Stimulated activated CD4-positive, alpha-beta T cell treated with anti-CD3 and anti-CD28 coated beads, TNF-alpha, amount 100 ng/mL, for 1 hour (primary cell): ENCODE measurements around the gene TMEM82.

ENCODE experiments used
- DNase-seq, 3 donors: peaks; one replicate each; pipeline ENCODE4 v3.0.0-alpha.2; 2020; ENCODE audit warnings: low read depth in 3 of 3, low spot score in 1 of 3

Gene TMEM82

DNA sequence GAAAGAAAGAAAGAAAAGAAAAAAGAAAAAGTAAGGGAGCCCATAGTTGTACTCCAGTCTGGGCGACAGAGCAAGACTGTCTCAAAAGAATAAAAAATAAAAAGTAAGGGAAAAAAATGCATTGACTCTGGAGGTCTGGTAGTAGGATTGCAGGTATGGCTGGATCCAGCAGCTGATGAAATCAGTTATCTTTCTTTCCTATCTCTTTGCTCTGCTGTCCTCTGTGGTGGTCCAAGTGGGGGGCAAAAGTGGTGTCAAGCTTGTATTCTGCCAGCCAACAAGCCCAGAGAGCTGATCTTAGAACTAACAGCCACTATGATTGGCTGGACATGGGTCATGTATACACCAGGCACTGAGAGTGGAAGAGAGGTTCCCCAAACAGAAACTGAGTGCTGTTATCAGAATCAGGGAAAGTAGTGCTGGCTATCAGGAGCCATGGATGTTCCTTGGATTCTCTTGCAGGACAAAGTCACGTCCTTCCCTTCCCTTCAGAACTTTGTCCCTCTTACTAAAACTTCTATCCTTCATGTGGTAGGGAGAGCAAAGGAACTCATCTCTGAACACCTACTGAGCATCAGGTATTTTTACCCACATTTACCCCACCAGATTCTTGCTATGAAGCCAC lies 12.8 kb downstream of the TMEM82 start:
- no peak for DNase-seq

DNA sequence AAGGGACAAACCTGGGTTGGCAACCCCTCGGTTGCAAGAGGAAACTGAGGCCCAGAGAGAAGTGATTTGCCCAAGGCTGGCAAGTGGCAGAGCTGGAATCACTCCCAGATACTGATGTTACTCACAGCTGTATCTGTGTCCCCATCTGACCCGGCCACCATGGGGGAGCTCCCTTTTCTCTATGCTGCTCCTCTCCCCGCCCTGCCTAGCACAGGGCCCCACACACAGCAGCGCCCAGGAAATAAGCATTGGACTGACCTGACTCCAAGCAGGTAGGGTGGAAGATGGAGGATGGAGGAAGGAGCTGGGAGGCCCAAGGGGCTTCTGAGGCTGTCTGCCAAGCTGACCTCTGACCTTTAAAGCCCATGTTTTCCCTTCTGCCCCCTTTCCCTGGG lies 13.3 kb downstream of the TMEM82 start:
- DNase-seq = no peak

DNA sequence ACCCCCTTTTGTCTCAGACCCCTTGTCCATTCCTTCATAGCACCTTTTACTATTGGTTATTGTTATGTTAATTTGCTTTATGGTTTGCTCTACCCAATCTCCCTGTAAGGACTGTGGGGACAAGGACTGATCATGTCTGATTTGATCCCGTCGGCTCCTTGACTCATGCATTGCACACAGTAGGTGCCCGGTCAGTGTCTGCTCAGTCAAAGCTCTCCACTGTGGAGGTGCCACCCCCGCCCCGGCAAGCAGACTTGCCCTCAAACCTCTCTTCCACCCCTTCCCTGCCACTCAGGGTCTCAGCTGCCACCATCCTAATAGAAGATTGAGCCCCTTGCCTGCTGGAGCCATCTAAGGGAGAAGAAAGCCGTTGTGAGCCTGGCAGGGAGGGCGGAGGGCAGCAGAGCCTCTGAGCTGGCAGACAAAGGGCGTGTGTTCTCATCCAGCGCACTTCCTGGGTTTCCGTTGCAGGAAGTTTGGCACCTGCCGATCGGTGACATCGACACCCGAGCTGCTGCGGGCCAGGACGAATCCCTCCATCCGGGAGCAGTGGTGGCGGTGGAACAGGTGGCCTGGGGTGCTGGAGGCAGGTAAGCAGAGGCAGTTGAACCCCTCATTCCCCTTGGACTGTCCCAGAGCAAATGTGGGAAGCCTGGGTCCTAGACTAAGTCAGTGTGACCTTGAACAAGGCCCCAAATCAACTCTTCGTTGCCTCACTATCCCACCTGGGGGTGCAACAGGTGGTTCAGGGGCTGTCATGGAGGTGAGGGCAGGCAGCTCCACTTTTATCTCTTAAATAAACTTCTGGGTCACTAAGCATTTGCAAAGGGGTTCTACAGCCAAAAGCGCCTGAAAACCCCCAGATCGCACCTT lies 14.1 kb downstream of the TMEM82 start:
- no peak for DNase-seq

DNA sequence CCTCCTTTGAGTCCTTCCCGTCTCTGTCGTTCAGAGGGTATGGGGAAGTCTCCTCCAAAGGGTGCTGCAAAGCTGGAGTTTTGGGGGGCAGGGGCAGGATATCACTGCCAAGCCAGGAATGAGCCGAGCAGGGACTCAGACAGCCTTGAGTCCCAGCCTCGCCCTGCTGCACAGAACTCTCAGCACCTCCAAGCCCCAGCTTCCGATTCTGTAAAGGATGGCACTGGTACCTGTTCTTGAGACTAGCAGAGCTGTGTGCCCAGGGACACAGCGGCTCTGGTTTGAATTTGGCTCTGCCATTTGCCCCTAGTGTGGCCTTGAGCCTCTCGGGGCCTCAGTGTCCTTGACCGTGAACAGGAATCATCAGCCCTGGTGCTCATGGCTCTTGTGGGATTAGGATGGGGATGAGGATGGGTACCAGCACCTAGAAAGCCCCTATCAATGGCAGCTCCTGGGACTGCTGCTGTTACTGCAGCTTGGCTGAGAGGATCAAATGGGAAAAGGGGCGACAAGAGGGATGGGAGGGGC lies 14.8 kb downstream of the TMEM82 start:
- DNase-seq = no peak

DNA sequence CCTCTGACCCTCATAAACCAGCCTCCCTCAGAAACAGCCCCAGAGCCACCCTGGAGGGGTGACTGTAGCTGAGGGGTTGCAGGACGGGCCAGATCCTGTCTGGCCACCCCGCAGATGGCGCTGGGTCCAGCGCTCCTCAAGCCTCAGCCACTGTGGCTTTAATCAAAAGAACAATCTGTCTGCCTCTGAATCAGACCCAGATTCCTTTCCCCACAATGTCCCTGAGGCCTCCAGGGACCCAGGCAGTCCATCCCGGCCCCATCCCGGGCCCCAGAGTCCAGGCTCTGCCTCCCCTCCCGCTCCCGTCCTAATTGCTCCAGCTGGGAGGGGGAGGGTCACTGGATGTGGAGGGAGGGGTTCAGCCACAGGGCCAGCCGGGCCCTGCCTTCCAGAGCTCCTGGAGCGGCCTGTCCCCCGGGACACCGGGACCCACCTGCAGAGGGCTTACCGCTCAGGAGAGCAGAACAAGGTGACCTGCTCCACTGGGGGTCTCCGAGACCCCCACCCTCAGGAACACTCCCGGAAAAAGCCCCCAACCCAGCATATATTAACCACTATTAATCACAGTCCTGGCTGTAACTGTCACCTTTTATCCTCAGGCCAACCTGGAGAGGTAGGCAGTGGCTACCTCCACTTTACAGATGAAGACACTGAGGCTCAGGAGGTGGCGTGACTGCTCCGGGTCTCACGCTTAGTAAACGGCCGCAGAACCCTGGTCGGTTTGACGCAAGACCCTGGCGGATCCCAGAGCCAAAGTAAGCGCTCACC lies 15.5 kb downstream of the TMEM82 start:
- no peak for DNase-seq

DNA sequence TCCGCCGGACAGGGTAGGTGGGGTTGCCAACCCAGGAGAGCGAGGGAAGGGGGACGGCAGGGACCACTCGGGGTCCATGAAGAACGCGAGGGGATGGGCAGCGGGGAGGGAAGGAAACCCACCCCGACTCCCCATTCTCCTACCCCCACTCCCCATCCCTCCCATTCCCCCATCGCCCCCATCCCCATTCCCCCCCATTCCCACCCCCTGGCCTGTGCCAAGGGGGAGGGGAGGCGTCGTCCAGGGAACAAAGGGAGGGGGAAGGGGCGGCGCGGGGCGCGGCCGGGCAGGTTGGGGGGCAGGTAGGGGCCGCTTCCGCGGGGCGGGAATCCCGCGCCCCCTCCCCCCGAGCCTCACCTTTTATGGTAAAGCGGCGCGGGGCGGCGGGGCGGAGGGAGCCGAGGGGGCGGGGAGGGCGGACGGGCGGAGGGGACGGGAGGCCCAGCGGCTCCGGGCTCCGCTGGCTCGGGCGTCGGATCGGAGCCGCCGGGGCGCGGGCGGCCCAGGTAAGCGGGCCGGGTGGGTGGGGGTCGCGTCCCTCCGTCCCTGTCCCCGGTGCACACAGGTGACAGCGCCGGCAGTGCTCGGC lies 16.1 kb downstream of the TMEM82 start, which contains the start of gene FBLIM1:
FBLIM1 (plus strand) TSS at position 453 of the 589 bp plus-strand sequence. CDS start 6,189 bp downstream, outside the sequence.
- no peak for DNase-seq

DNA sequence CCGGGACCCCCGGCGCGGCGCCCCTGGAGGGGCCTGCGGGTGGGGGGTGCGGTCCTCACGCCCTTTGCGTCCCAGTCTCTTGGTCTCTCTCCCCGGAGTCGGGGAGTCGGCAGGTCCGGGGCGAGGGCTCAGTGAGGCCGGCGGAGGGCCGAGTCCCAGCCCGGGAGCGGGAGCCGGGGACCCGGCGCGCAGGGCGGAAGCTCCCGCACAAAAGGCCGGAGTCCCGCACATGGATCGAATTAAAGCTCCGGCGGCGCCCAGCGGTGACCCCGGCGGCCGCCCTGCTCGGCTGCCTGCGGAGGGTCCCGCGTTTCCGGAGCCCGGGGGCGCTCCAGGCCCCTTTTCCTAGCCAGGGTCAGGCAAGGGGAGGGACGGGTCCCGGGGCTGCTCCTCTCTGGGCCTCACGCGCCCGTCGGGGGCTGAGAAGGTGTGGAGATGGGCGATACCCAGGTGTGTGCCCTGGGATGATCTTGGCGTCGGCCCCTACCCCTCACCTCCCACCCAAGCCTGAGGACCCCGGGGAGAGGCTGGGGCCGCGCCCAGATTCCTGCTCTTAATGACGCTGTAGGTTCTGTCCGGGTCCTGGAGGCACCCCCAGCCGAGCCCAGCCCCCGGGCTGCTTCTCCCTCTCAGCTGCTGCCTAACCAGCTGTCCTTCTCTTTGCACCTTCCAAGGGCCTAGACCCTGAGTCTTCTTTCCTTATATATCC lies 16.8 kb downstream of the TMEM82 start:
- DNase-seq = no peak

DNA sequence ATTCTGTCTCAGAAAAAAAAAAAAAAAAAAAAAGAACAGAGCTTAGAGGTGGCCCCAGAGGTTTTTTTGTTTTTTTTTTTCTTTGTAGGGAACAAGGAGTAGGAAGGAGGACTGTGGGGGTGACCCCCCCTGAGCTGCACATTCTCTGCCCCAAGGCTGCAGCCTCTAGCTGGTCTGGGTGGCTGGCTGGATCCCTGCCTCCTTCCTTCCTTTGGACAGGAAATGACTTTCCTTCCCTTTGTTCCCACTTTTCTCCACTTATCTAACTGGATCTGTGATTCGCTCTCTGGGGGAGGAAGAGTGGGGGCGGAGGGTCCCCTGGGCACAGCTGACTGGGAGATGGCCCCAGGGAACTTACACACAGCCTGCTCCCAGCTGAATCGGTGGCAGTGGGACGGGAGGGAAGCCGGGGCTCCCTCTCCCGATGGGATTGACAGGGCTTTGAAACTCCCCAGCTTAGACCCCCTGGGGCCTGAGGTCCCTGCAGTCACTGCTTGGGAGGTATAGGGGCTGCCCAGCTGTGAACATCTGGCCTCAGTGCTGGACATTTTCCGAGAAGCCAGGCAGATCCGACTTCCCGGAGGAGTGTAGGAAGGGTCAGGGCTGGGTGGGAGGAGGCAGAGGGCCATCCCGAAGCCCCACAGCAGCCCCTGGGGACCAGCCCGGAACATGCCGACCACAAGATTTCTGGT lies 18.4 kb downstream of the TMEM82 start:
- DNase-seq = no peak

DNA sequence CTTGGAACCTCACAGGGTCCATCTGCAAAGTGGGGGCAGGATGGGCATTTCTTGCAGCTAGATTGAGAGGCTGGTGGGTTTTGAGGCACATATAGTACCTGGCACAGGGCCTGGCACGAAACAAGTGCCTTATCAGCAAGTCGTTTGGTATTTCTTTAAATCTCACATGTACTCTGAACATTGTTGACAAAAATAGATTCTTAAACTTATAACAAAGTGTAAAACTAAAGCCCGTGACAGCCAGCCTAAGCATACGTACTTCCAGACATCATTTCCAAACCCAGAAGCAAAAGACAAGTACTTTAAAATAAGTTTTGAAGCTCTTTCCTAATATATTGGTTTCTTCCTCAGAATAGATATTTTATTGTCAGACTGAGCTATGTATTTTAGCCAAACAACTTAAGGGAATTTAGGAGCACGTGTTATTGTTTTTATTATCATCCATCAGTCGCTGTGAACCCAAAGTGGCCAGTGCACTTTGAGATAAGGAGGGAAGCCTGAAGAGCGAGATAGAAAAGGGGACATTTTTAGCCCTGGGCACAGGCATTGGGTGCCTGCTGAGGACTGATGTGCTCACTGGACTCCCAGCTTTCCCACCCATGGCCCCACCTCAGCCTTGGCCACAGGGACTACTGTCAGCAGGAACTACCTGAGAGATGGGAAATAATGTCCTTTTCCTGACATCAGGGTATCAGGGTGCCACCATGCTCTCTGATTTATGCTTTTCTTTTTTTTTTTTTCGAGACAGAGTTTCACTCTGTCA lies 19.2 kb downstream of the TMEM82 start:
- no peak for DNase-seq

DNA sequence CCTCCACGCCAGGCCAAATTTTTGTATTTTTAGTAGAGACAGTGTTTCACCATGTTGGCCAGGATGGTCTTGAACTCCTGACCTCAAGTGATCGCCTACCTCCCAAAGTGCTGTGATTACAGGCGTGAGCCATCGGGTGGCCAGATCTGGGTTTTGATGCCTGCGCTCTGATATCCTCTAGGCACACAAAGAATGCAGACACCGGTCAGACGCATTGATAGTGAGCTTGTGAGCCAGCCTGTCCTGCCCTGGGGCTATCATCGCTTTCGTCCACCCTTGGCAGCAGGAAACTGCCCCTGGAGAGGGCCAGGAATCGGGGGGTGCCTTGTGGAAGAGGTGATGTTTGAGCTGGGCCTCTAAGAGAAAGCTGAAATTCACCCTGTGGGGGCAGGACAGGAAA lies 20.2 kb downstream of the TMEM82 start:
- DNase-seq = no peak

DNA sequence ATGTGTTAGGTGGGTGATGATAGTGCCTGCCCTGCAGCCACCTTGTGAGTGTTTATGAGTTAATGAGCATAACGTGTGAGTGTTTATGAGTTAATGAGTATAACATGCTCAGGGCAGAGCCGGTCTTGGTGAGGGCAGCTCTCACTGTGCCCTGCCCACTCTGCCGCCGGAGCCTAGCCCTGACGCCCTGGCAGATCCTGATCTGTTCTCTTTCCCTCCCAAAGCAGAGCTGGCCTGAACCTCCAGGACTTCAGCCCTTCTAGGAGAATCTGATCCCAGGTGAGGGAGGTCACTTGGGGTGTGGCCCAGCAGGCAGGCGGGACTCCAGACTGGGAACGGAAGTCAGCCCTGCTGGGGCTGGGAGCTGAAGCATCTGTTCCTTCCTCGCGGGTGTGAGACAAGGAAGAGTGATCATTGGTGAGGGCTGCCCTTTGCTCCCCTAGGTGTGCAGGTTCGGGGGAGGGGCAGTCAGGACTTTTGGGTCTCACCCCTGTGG lies 22.0 kb downstream of the TMEM82 start:
- DNase-seq = no peak

DNA sequence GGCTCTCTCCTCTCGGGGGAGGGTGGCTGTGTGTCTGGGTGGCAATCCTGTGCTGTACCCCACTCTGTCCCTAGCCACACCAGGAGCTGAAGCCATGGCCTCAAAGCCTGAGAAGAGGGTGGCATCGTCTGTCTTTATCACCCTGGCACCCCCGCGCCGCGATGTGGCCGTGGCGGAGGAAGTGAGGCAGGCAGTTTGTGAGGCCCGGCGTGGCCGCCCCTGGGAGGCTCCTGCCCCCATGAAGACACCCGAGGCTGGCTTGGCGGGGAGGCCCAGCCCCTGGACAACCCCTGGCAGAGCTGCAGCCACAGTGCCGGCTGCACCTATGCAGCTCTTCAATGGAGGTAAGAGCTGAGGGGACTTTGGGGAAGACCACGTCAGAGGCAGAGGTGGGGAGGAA lies 22.6 kb downstream of the TMEM82 start:
- DNase-seq = no peak

DNA sequence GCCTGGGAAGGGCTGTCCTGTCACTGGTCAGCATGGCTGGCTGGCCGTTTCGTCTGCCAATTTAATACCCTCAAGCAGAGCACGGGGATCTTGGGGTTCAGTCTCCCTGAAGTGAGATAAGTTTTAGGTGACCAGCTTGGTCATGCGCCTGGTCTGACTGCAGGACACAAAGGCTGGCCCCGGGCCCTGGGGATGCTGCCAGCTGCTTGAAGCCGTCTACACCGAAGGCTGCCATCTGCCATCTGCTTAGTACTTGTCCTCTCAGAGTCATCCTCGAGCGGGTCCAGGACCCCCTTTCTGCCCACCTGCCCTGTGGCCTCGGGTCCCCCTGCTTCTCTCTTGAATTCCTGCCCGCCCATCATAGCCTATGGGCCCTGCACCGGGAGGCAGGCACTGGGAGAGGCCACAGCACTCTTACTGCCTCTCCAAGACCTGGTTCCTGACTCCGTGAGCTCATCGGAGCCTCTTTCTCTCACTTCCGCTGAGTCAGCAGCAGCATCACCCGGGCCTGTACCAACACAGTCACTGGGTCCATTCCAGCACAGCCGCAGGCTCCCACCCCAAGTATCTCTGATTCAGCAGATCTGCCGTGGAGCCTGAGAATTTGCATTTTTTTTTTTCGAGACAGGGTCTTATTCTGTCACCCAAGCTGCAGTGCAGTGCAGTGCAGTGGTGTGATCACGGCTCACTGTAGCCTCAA lies 23.3 kb downstream of the TMEM82 start:
- DNase-seq = no peak

DNA sequence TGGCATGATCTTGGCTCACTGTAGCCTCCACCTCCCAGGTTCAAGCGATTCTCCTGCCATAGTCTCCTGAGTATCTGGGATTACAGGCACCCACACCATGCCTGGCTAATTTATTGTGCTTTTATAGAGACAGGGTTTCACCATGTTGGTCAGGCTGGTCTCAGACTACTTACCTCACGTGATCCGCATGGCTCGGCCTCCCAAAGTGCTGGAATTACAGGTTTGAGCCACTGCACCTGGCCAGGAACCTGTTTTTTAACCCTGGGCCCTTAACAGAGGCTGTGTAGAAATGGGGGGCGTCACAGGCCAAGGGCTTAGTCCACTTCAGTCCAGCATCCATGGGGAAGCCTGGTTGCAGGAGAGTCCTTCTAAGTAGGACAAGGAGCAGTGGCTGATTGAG lies 25.6 kb downstream of the TMEM82 start:
- no peak for DNase-seq

DNA sequence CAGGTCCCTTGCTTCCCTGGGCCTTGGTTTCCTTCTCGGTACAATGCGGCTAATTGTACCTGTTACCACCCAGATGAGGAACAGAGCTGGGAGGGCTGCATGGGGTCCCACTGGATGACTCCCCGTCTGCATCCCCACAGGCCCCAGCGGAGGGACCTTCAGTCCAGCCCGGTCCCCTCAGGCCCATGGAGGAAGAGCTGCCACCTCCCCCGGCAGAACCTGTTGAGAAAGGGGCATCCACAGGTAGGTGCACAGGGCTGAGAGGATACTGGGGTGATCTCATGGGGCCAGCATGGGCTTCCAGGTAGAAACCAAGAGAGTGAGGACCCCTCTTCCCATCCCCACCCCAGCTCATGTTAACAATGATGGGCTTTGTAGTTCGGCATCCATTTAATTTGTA lies 26.1 kb downstream of the TMEM82 start:
- DNase-seq = no peak

DNA sequence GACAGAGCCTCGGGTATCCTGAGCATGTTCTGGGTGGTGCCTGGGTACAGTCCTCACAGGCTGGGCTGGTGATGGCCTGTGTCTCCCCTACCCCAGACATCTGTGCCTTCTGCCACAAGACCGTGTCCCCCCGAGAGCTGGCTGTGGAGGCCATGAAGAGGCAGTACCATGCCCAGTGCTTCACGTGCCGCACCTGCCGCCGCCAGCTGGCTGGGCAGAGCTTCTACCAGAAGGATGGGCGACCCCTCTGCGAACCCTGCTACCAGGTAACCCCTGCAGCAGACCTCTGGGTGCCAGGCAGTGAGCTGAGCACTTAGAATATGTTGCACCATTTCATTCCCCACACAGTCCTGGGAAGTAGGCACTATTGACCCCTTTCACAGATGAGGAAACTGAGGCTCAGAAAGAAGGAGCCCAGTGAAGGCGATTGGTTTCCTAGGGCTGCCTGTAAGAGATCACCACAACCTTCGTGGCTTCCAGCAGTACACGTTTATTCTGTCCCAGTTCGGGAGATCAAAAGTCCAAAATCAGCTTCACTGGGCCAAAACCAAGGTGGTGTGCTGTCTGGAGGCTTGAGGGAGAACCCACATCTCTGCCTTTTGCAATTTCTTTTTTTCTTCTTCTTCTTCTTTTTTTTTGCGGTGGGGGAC lies 28.1 kb downstream of the TMEM82 start:
- no peak for DNase-seq

DNA sequence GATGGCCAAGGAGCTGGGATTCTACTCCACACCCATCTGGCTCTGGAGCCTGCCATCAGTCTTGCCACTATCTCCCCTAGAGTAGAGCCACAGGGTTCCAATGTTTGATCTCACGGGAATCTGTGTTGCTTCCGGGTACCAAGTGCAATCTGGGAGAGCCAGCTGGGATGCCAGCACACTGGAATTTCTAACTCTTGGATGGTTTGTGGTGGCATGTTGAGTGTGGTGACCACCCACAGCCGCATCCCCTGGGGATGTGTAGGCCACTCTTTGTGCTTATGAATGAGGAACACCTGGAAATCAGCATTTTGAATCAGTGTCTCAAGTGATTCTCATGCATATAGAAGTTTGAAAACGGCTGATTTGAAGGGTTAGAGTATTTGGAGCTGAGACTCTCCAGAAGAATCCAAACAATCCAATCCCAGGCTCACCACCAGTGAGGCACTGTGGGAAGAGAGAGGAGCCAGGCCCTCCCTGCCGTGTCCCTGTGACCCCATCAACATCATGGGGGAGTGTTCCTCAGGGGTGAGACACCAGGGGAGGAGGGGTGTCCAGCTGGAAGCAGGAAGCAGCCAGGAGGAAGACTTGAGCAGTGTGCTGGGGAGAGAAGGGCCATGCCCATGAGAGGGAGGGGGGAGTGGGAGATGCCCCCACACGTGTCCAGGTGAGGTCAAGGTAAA lies 29.7 kb downstream of the TMEM82 start:
- no peak for DNase-seq
